T-helper 2 cell treated with Interferon-gamma antibody and Interleukin-4, amounts not matched to agents 5 μg/mL and 100 μg/mL, for 36 hours (primary cell): ENCODE data around the gene OLFML2A.

Experiments
- DNase-seq: peaks from one replicate; pipeline ENCODE4 v3.0.0; 2021; ENCODE audit warnings: low spot score
- H3K27ac Mint-ChIP-seq: one replicate; pipeline ENCODE4 v1.8.0; 2021; ENCODE audit warnings: mild to moderate bottlenecking, mixed read lengths
- H3K27me3 Mint-ChIP-seq: one replicate; pipeline ENCODE4 v1.8.0; 2021; ENCODE audit warnings: low read depth, mixed read lengths
- H3K36me3 Mint-ChIP-seq: one replicate; pipeline ENCODE4 v1.8.0; 2021; ENCODE audit warnings: low read depth, mixed read lengths
- H3K4me1 Mint-ChIP-seq: one replicate; pipeline ENCODE4 v1.8.0; 2021; ENCODE audit warnings: low read depth, mixed read lengths
- H3K4me3 Mint-ChIP-seq: one replicate; pipeline ENCODE4 v1.8.0; 2022; ENCODE audit warnings: mild to moderate bottlenecking, moderate library complexity, mixed read lengths
- H3K9me3 Mint-ChIP-seq: one replicate; pipeline ENCODE4 v1.8.0; 2021; ENCODE audit warnings: mixed read lengths

Gene OLFML2A

DNA sequence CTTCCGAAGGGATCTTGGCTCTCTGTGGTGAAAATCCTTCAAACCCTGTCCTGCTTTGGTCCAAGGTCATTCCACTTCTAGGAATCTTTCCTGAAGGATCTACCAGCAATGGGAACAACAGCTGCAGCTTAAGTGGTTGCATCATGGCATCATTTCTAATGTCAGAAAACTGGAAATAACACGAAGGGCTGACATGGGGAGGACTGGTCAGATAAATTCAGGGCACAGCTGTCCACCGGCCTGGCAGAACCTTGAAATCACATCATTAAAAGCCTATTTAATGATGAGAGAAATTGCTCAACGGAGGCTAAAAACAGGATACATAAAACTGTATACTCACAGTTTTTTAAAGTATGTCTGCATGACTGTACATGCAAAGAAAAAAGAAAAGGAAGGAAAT is 28.3 kb downstream of the OLFML2A start:
- DNase-seq: no peak
- Mint-ChIP-seq H3K4me3 (no peak overlapping the region), H3K4me1 (no peaks in the 10 kb centered on the region), H3K36me3 (no peaks in the 10 kb centered on the region), H3K27ac (no peak overlapping the region), H3K27me3 (peaks cover 4% of the 10 kb centered on the region), H3K9me3 (no peaks in the 10 kb centered on the region)

DNA sequence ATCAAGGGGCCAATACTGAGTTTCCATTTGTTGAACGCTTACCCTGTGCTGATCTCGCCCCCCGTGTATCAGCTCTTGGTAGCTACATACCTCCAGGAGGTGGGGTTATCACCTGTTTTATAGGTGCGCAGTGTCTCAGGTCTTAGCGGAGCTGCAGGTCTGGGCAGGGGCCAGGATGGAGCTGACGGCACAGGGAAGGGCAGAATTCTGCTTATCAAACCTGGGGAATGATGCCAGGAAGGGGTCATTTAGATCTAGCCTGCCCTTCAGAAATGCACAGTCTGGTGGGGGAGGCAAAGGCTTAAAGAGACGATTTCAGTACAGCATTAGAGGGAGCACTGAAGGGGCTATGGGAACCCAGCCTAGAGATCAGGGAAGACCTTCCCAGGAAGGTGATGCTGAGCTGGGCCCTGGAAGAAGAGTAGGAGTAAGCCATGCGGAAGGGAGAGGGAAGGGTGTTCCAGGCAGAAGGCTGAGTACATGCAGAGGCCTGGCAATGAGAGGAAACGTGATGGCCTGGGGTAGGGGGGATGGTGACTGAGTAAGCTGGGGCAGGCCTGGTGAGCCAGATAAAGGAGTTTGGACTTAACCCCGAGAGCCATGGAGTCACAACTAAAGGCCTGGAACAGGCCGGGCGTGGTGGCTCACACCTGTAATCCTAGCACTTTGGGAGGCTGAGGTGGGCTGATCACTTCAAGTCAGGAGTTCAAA is 31.5 kb downstream of the OLFML2A start:
- no peaks in the 10 kb centered on the region for H3K9me3 Mint-ChIP-seq
- H3K4me3 Mint-ChIP-seq: no peak overlapping the region
- DNase-seq: no peak
- H3K4me1 Mint-ChIP-seq: no peaks in the 10 kb centered on the region
- H3K36me3 Mint-ChIP-seq: no peaks in the 10 kb centered on the region
- H3K27ac Mint-ChIP-seq: no peak overlapping the region
- H3K27me3 Mint-ChIP-seq: peaks cover 4% of the 10 kb centered on the region

DNA sequence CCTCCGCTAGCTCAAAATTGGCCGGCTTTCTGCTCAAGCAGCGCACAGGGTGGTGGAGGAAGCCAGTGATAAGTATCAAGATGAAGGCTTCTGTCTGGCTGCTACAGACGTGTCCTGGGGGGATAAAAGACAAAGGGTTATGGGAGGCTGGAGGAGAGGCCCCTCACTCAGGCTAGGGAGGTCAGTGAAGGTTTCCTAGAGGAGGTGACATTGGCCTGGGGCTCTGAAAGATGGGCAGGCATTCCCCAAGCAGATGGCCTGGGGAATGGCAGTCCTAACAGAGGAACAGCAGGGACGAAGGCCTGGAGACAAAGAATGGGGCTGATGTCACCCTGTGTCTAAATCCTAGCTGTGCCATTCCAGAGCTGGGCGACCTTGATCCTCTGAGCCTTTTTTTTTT is 32.3 kb downstream of the OLFML2A start:
- Mint-ChIP-seq H3K36me3 (no peaks in the 10 kb centered on the region), H3K27me3 (peaks cover 4% of the 10 kb centered on the region), H3K4me3 (no peak overlapping the region), H3K4me1 (no peaks in the 10 kb centered on the region), H3K9me3 (no peaks in the 10 kb centered on the region), H3K27ac (no peak overlapping the region)
- no peak for DNase-seq

DNA sequence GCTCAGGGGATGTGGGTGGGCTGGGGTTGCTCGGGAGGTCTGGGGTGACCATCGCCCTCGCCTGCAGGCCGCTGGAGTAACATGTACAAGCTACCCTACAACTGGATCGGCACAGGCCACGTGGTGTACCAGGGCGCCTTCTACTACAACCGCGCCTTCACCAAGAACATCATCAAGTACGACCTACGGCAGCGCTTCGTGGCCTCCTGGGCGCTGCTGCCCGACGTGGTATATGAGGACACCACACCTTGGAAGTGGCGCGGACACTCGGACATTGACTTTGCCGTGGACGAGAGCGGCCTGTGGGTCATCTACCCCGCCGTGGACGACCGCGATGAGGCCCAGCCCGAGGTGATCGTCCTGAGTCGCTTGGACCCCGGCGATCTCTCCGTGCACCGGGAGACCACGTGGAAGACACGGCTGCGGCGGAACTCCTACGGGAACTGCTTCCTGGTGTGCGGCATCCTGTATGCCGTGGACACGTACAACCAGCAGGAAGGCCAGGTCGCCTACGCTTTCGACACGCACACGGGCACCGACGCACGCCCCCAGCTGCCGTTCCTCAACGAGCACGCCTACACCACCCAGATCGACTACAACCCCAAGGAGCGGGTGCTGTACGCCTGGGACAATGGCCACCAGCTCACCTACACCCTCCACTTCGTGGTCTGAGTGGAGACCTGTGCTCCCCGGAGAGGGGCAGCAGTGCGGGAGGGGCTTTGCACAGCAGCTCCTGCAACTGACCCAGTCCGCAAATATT is 33.0 kb downstream of the OLFML2A start:
- no peaks in the 10 kb centered on the region for H3K4me1 Mint-ChIP-seq
- H3K27me3 Mint-ChIP-seq: peaks cover 4% of the 10 kb centered on the region
- no peak overlapping the region for H3K4me3 Mint-ChIP-seq
- no peaks in the 10 kb centered on the region for H3K9me3 Mint-ChIP-seq
- no peak for DNase-seq
- H3K36me3 Mint-ChIP-seq: no peaks in the 10 kb centered on the region
- no peak overlapping the region for H3K27ac Mint-ChIP-seq

DNA sequence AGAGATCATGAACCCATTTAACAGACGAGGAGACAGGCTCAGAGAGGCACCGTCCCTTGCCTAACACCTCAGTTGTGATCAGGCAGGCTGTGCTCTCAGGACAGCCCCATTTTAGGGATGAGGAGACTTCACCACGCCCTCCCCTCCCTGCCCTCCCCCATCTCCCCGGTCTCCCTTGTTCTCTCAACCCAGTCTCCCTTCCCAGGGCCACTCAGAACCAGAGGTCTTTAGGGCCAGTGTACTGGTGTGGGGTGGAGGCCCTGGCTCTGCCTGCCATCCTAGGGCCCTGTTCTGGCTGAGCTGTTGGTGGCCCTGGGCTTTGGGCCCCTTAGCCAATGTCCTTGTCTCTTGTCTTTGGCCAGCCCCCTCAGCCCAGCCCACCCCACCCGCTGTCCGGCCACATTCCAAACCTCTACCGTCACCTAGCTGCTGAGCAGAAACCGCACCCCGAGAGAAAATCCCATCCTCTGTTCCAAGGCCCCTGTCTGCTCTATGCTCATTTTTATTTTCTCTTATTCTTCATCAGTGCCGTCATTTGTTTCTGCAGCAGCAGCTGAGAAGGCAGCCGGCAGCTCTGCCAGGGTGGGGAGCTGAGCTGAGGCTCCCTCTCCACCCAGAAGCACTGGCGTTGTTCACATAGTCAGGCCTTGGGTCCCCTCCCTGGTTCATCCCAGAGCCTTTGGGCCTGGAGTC is 33.9 kb downstream of the OLFML2A start:
- H3K4me1 Mint-ChIP-seq: no peaks in the 10 kb centered on the region
- DNase-seq: no peak
- H3K9me3 Mint-ChIP-seq: no peaks in the 10 kb centered on the region
- H3K4me3 Mint-ChIP-seq: no peak overlapping the region
- H3K36me3 Mint-ChIP-seq: no peaks in the 10 kb centered on the region
- H3K27me3 Mint-ChIP-seq: no peaks in the 10 kb centered on the region
- no peak overlapping the region for H3K27ac Mint-ChIP-seq

DNA sequence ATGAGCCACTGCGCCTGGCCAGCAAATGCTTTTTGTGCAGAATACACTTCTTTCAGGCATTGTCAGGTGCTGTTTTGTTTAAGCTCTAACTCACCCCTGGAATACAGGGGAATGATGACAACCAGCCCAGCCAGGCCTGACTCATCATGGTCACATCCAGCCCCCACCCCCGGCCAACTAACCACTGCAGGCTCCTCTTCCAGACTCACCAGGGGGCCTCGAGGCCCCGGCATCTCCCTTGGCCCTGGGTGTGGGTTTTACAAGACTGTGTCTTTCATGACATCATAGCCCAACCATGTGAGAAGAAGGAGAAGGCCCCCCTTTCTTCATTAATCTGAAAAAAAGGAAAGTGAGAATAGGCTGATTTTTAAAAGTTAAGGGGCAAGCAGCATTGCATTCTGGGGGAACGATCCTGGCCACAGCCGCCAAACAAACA is 35.5 kb downstream of the OLFML2A start:
- no peaks in the 10 kb centered on the region for H3K4me1 Mint-ChIP-seq
- no peak overlapping the region for H3K4me3 Mint-ChIP-seq
- H3K9me3 Mint-ChIP-seq: no peaks in the 10 kb centered on the region
- H3K36me3 Mint-ChIP-seq: no peaks in the 10 kb centered on the region
- no peak for DNase-seq
- H3K27me3 Mint-ChIP-seq: no peaks in the 10 kb centered on the region
- H3K27ac Mint-ChIP-seq: no peak overlapping the region

DNA sequence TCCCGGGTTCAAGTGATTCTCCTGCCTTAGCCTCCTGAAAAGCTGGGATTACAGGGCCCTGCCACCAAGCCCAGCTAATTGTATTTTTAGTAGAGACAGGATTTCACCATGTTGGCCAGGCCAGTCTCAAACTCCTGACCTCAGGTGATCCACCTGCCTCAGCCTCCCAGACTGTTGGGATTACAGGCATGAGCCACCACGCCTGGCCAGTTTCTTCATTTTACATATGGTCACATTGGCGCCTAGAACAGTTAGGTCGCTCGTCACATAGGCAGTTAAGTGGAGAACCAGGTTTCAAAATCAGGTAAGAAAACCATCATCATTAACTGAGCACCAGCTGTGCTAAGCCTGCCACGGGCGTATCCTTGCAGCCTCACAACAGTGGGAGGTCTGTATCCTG is 36.1 kb downstream of the OLFML2A start:
- no peaks in the 10 kb centered on the region for H3K36me3 Mint-ChIP-seq
- H3K9me3 Mint-ChIP-seq: no peaks in the 10 kb centered on the region
- H3K4me3 Mint-ChIP-seq: no peak overlapping the region
- H3K27ac Mint-ChIP-seq: no peak overlapping the region
- H3K4me1 Mint-ChIP-seq: peaks cover 1% of the 10 kb centered on the region
- DNase-seq: no peak
- no peaks in the 10 kb centered on the region for H3K27me3 Mint-ChIP-seq

DNA sequence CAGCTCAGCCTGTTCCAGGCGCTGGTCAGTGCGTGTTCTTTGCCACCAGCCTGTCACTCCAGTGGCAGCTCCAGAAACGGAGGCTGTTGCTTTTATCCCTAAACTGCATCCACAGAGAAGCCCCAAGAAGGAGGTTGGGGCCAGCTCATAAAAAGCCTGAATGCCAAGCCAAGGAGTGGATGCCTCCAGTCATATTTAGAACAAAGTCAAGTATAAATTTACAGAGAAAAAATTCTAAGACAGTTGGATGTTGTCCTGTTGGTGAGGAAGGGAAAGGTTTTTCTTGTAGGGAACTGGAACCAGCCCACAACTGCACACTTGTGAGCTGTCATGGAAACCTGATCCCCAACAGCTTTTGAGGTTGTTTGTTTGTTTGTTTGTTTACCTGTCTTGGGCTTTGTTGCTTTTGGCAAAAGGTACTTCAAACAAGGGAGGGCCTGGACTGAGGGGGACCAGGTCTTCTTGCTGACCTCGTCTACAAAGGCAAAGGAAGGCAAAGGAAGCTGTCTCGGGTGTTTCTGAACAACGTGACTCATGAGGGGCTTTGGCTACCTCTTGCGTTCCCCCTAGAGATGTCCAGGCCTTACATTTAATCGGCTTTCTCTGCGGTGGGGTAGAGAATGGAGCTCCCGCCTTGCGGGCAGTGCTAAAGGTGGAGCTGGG is 36.7 kb downstream of the OLFML2A start:
- no peak overlapping the region for H3K27ac Mint-ChIP-seq
- no peaks in the 10 kb centered on the region for H3K9me3 Mint-ChIP-seq
- H3K36me3 Mint-ChIP-seq: no peaks in the 10 kb centered on the region
- peaks cover 7% of the 10 kb centered on the region for H3K4me1 Mint-ChIP-seq
- H3K4me3 Mint-ChIP-seq: no peak overlapping the region
- H3K27me3 Mint-ChIP-seq: no peaks in the 10 kb centered on the region
- DNase-seq: no peak

DNA sequence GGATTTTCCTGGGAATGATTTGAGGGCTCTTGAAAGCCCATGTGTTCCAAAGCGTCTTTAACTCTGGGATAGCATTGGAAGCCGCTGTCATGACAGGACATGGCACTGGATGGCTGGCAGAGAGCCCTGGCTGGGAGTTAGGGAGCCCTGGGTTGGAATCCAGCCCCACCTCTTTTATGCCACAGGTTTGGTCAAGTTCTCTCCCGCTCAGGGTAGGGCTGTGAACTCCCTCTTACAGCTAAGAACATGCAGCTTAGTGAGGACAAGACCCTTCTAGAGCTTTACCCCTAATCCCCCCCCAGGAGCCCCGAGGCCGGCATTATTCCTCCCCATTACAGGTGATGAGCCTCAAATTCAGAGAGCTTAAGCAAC is 37.2 kb downstream of the OLFML2A start:
- Mint-ChIP-seq H3K27ac (no peak overlapping the region), H3K4me3 (no peak overlapping the region), H3K4me1 (peaks cover 9% of the 10 kb centered on the region), H3K9me3 (no peaks in the 10 kb centered on the region), H3K27me3 (no peaks in the 10 kb centered on the region), H3K36me3 (no peaks in the 10 kb centered on the region)
- DNase-seq: no peak

DNA sequence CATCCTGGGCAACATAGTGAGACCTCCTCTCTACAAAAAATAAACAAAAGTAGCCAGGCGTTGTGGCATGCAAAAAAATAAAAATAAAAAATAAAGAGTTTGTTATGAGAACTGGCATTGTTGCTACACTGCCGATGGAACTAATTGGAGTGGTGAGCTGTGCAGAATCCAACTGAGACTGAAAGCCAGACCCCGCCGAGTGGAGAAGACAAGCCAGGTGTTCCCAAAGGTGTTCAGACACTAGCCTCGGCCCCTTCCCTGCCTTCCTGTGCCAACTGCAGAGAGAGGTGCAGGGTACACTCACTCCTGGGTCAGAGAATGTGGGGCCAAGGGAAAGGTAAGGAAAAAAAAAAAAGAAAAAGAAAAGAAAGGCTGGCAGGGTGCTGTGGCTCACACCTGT is 38.7 kb downstream of the OLFML2A start:
- no peak for DNase-seq
- H3K9me3 Mint-ChIP-seq: no peaks in the 10 kb centered on the region
- H3K27ac Mint-ChIP-seq: no peak overlapping the region
- H3K27me3 Mint-ChIP-seq: no peaks in the 10 kb centered on the region
- H3K36me3 Mint-ChIP-seq: no peaks in the 10 kb centered on the region
- peaks cover 9% of the 10 kb centered on the region for H3K4me1 Mint-ChIP-seq
- no peak overlapping the region for H3K4me3 Mint-ChIP-seq

DNA sequence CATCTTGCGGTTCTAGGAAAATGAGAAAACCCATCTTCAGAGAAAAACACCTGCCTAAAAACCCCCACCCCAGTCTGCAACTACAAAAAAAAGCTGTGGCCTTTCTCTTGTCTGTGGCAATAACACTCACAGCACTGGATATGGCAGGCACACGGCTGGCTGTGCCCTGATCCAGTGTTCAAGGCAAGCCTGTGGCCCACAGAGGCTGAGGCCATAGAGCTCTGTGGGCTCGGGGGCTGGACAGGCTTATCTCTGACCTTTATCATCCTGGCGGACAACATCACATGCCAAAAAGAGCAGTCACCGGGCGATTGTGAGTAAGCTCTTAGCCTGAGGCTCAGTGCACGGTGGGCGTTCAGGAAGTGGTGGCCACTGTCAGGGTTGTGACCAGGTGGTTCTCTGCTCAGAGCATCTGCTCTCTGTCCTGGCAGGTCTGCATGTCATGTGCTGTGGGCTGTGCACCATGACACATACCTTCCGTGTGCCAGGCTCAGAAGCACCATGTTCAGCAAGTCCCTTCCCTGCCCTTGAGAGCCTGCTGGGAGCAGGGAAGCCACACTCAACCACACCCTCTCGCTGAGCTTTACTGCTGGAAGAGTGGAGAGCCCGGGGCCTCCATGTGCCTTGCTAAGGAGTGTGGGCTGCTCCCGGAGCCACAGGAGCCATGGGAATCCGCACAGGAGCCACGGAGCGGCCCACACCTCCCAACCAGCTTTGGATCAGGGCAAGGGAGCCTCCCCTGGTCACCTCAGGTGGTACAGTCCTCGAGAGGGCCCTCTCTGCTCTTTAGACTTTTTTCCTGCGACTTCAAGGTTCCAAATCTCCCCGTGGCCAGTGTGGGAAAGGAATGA is 41.7 kb downstream of the OLFML2A start:
- Mint-ChIP-seq H3K4me3 (no peak overlapping the region), H3K36me3 (no peaks in the 10 kb centered on the region), H3K9me3 (no peaks in the 10 kb centered on the region), H3K4me1 (peaks cover 9% of the 10 kb centered on the region), H3K27ac (peak overlapping the region; percentile 4), H3K27me3 (peaks cover 4% of the 10 kb centered on the region)
- peak; percentile 55 for DNase-seq

DNA sequence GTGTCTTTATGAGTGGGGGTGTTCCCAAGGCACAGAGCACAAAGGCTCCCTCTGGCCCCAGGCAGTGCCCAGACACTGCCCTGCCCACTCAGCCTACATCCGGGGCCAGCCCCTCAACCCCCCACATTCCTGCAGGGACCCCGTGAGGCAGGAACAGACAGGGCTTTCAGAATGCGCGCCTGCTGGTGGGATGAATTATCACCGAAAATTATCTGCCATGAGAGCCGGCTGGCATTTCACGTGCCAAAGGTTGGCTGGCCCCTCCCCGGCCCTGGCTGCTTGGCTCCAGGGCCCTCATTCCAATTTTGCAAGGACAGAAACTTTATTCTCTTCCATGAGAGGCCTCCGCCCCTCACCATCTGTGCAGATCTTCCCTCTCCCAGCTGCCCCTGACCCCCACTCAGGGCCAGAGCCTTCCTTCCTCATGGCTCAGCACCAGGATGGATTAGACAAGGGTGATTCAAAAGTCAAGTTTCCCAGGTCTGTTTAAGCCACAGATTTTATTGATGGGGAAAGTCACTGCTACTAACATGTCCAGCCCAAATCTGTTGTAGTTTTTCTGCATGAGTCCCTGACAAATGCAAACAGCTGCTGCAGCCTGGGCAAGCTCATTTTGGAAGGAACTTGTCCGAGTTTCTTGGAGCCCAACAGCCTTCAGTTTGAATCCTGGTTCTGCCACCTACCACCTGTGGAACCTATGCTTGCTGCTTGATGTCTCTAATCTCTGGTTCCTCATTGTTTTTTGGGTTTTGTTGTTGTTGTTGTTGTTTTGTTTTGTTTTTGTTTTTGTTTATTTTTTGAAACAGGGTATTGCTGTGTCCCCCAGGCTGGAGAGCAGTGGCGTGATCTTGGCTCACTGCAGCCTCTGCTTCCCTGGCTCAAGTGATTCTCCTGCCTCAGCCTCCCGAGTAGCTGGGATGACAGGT is 44.0 kb downstream of the OLFML2A start:
- no peak overlapping the region for H3K27ac Mint-ChIP-seq
- peaks cover 9% of the 10 kb centered on the region for H3K4me1 Mint-ChIP-seq
- no peaks in the 10 kb centered on the region for H3K9me3 Mint-ChIP-seq
- H3K4me3 Mint-ChIP-seq: no peak overlapping the region
- no peaks in the 10 kb centered on the region for H3K36me3 Mint-ChIP-seq
- H3K27me3 Mint-ChIP-seq: peaks cover 4% of the 10 kb centered on the region
- no peak for DNase-seq
